SK-N-SH treated with all-trans-retinoic acid at 6 μM for 48 hours (cell line): ENCODE data around the gene ELFN1.

Experiments used
- ARNTL ChIP-seq: fragments of 450-650 bp; formaldehyde crosslinking; IDR thresholded peaks from 2 replicates; pipeline ENCODE4 v1.5.0; 2020; ENCODE audit warnings: low read depth, mild to moderate bottlenecking, moderate library complexity, borderline replicate concordance
- BACH2 ChIP-seq: fragments of 250-450 bp; sonication (Bioruptor Pico); IDR thresholded peaks from 2 replicates; pipeline ENCODE4 v1.9.0; 2021; ENCODE audit warnings: mild to moderate bottlenecking, borderline replicate concordance
- CSDC2 ChIP-seq: fragments of 250-450 bp; sonication (Bioruptor Pico); IDR thresholded peaks from 2 replicates; pipeline ENCODE4 v1.5.0; 2020; ENCODE audit warnings: mild to moderate bottlenecking, moderate library complexity
- GLIS3 ChIP-seq: fragments of 250-450 bp; sonication (Bioruptor Pico); IDR thresholded peaks from 2 replicates; pipeline ENCODE4 v1.5.0; 2020; ENCODE audit warnings: mild to moderate bottlenecking, moderate library complexity
- SNAI2 ChIP-seq: fragments of 250-450 bp; sonication (Bioruptor Pico); IDR thresholded peaks from 2 replicates; pipeline ENCODE4 v1.5.0; 2020; ENCODE audit warnings: mild to moderate bottlenecking, moderate library complexity
- TCF4 ChIP-seq: fragments of 250-450 bp; sonication (Bioruptor Pico); IDR thresholded peaks from 2 replicates; pipeline ENCODE4 v1.8.0; 2021; ENCODE audit warnings: mild to moderate bottlenecking, moderate library complexity, borderline replicate concordance
- TOX ChIP-seq: fragments of 250-450 bp; sonication (Bioruptor Pico); IDR thresholded peaks from 2 replicates; pipeline ENCODE4 v1.8.0; 2021; ENCODE audit warnings: mild to moderate bottlenecking, moderate library complexity, borderline replicate concordance
- ZC3H10 ChIP-seq: fragments of 250-450 bp; sonication (Bioruptor Pico); IDR thresholded peaks from 2 replicates; pipeline ENCODE4 v1.5.1; 2021; ENCODE audit warnings: mild to moderate bottlenecking, moderate library complexity
- ZFP3 ChIP-seq: fragments of 250-450 bp; sonication (Bioruptor Pico); IDR thresholded peaks from 2 replicates; pipeline ENCODE4 v1.5.0; 2020; ENCODE audit warnings: mild to moderate bottlenecking, moderate library complexity
- ZFP30 ChIP-seq: fragments of 450-650 bp; formaldehyde crosslinking; IDR thresholded peaks from 2 replicates; pipeline ENCODE4 v1.5.0; 2022; ENCODE audit warnings: mild to moderate bottlenecking, moderate library complexity
- ZNF70 ChIP-seq: fragments of 450-650 bp; formaldehyde crosslinking; IDR thresholded peaks from 2 replicates; pipeline ENCODE4 v1.5.0; 2020; ENCODE audit warnings: mild to moderate bottlenecking, moderate library complexity
- TF ChIP-seq, protein P1 (sequence below): fragments of 250-450 bp; sonication (Bioruptor Pico); IDR thresholded peaks from 2 replicates; pipeline ENCODE4 v1.8.0; 2020; ENCODE audit warnings: mild to moderate bottlenecking, moderate library complexity, borderline replicate concordance
- TF ChIP-seq, protein P2 (sequence below): fragments of 250-450 bp; sonication (Bioruptor Pico); IDR thresholded peaks from 2 replicates; pipeline ENCODE4 v1.5.1; 2020; ENCODE audit warnings: low read depth, mild to moderate bottlenecking, moderate library complexity
- TF ChIP-seq, protein P3 (sequence below): fragments of 250-450 bp; sonication (Bioruptor Pico); IDR thresholded peaks from 2 replicates; pipeline ENCODE4 v1.5.1; 2021; ENCODE audit warnings: mild to moderate bottlenecking, moderate library complexity

DNA sequence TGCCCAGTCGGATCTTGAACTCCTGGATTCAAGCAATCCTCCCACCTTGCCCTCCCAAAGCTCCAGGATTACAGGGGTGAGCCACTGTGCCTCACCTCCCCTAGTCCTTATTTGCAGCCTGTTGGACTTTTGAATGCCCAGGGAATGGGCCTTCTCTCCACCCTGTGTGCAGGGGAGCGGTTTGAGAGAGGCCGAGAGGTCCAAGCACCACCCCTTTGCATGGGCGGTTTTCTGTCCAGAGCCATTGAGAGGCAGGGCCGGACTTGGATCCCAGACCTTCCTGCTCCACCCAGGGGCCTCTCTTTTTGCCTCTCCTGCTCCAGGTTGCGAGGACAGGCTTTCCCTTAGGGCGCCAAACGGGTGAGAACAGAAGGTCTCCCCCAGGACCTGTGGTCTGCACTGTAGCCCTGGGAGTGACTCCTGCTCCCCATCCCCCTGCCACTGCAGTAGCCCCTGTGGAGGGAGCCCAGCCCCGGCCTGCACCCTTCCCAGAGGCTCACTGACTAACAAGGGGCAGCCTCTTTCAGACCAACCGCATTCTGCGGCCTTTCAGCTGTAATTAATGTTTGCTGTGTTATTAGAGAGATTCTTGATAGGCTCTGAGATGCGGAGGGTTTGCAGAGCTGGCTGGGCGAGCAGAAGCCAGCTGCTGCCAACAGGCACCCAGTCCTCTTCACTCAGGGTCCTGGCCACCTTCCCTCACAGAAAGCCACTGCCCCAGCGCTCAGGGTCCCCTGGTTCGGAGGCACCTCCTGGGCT lies 57.9 kb downstream of the ELFN1 start:
- TF ChIP-seq ZFP3 (no peak), SNAI2 (CRISPR knock-in tag) (no peak), TCF4 (CRISPR knock-in tag) (no peak), ZFP30 (CRISPR knock-in tag) (no peak), ZNF70 (no peak), ZC3H10 (CRISPR knock-in tag) (no peak), CSDC2 (CRISPR knock-in tag) (no peak), TOX (no peak), BACH2 (CRISPR knock-in tag) (no peak), GLIS3 (no peak), ARNTL (CRISPR knock-in tag) (no peak)
- TF ChIP-seq, protein P1, sequence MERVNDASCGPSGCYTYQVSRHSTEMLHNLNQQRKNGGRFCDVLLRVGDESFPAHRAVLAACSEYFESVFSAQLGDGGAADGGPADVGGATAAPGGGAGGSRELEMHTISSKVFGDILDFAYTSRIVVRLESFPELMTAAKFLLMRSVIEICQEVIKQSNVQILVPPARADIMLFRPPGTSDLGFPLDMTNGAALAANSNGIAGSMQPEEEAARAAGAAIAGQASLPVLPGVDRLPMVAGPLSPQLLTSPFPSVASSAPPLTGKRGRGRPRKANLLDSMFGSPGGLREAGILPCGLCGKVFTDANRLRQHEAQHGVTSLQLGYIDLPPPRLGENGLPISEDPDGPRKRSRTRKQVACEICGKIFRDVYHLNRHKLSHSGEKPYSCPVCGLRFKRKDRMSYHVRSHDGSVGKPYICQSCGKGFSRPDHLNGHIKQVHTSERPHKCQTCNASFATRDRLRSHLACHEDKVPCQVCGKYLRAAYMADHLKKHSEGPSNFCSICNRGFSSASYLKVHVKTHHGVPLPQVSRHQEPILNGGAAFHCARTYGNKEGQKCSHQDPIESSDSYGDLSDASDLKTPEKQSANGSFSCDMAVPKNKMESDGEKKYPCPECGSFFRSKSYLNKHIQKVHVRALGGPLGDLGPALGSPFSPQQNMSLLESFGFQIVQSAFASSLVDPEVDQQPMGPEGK (CRISPR knock-in tag) = no peak
- TF ChIP-seq, protein P2, sequence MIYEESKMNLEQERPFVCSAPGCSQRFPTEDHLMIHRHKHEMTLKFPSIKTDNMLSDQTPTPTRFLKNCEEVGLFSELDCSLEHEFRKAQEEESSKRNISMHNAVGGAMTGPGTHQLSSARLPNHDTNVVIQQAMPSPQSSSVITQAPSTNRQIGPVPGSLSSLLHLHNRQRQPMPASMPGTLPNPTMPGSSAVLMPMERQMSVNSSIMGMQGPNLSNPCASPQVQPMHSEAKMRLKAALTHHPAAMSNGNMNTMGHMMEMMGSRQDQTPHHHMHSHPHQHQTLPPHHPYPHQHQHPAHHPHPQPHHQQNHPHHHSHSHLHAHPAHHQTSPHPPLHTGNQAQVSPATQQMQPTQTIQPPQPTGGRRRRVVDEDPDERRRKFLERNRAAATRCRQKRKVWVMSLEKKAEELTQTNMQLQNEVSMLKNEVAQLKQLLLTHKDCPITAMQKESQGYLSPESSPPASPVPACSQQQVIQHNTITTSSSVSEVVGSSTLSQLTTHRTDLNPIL (CRISPR knock-in tag) = no peak
- TF ChIP-seq, protein P3, sequence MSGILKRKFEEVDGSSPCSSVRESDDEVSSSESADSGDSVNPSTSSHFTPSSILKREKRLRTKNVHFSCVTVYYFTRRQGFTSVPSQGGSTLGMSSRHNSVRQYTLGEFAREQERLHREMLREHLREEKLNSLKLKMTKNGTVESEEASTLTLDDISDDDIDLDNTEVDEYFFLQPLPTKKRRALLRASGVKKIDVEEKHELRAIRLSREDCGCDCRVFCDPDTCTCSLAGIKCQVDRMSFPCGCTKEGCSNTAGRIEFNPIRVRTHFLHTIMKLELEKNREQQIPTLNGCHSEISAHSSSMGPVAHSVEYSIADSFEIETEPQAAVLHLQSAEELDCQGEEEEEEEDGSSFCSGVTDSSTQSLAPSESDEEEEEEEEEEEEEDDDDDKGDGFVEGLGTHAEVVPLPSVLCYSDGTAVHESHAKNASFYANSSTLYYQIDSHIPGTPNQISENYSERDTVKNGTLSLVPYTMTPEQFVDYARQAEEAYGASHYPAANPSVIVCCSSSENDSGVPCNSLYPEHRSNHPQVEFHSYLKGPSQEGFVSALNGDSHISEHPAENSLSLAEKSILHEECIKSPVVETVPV (CRISPR knock-in tag) = no peak
